CD4-positive, alpha-beta T cell (primary cell): ENCODE measurements around the gene ARID1B. TPM values are rescaled to one million over a fixed set of nuclear protein-coding genes. Genes with fewer than 3 reads are reported as not detected.

Experiments
- ATAC-seq: fragments of 200-7000 bp; cut with Tn5 transposase; one replicate; pipeline ENCODE4 v1.10.0; 2022; ENCODE audit warnings: mild to moderate bottlenecking; ENCODE audit not compliant: poor library complexity
- CTCF ChIA-PET: fragments of 350-600 bp; sonication (Branson Sonifier 250); formaldehyde crosslinking; loops from one replicate; lab custom pipeline; 2021; ENCODE audit warnings: antibody characterized with exemption, inconsistent platforms; lab: Charles Lee
- POLR2A ChIA-PET: fragments of 350-600 bp; sonication (Branson Sonifier 250); formaldehyde crosslinking; loops from one replicate; lab custom pipeline; 2021; ENCODE audit warnings: antibody characterized with exemption, inconsistent platforms; lab: Charles Lee
- DNase-seq, 14 experiments: peaks; one replicate each; pipeline ENCODE4 v3.0.0-alpha.2; 2013 to 2020; ENCODE audit warnings: mixed read lengths in 2 of 14
- H3K27ac ChIP-seq, 2 donors: one replicate each; pipeline versions ENCODE4 v1.5.1 to v1.7.0; 2013; ENCODE audit warnings: low read length in 2 of 2, low read depth in 1 of 2, mild to moderate bottlenecking in 1 of 2
- H3K27me3 ChIP-seq, 2 experiments: 1 replicate in 1 of 2; 2 replicates in 1 of 2; pipeline versions ENCODE4 v1.6.1 to v1.7.0; 2013; ENCODE audit warnings: low read length in 2 of 2, control low read depth in 1 of 2, mild to moderate bottlenecking in 1 of 2, moderate library complexity in 1 of 2; ENCODE audit not compliant: insufficient read depth in 2 of 2, control insufficient read depth in 1 of 2
- H3K36me3 ChIP-seq: one replicate; pipeline ENCODE4 v1.6.1; 2013; ENCODE audit warnings: low read length, control low read depth; ENCODE audit not compliant: insufficient read depth
- H3K4me1 ChIP-seq: one replicate; pipeline ENCODE4 v1.6.1; 2013; ENCODE audit warnings: low read length, control low read depth; ENCODE audit not compliant: insufficient read depth
- H3K4me3 ChIP-seq: one replicate; pipeline ENCODE4 v1.5.1; 2013; ENCODE audit warnings: mild to moderate bottlenecking, low read length, moderate library complexity
- H3K9me3 ChIP-seq, 2 experiments: 1 replicate in 1 of 2; 2 replicates in 1 of 2; pipeline versions ENCODE4 v1.6.1 to v1.7.0; 2013; ENCODE audit warnings: low read length in 2 of 2, mild to moderate bottlenecking in 2 of 2, control low read depth in 1 of 2, moderate library complexity in 1 of 2; ENCODE audit not compliant: control insufficient read depth in 1 of 2, insufficient read depth in 1 of 2
- H3K27ac Mint-ChIP-seq: one replicate; pipeline ENCODE4 v1.8.0; 2020; ENCODE audit warnings: mixed read lengths
- H3K27me3 Mint-ChIP-seq: one replicate; pipeline ENCODE4 v1.8.0; 2021; ENCODE audit warnings: mixed read lengths
- H3K36me3 Mint-ChIP-seq: one replicate; pipeline ENCODE4 v1.8.0; 2021; ENCODE audit warnings: low read depth, mixed read lengths
- H3K4me1 Mint-ChIP-seq: one replicate; pipeline ENCODE4 v1.8.0; 2021; ENCODE audit warnings: low read depth, mixed read lengths
- H3K4me3 Mint-ChIP-seq: one replicate; pipeline ENCODE4 v1.8.0; 2020; ENCODE audit warnings: mild to moderate bottlenecking, mixed read lengths
- H3K9me3 Mint-ChIP-seq: one replicate; pipeline ENCODE4 v1.8.0; 2020; ENCODE audit warnings: mixed read lengths
- CTCF ChIP-seq: fragments of 200-600 bp; IDR thresholded peaks from one replicate; pipeline ENCODE4 v1.8.0; 2022; ENCODE audit warnings: antibody characterized with exemption, mild to moderate bottlenecking
- intact Hi-C, 2 experiments: fragments of 100-400 bp; cut with DNase I in 1 of 2; cut with micrococcal nuclease in 1 of 2; formaldehyde crosslinking; loops; one replicate each; pipeline versions ENCODE4 v1.15.1 to v1.9.0; 2023 to 2025; cut with DNase I, micrococcal nuclease
- total RNA-seq, 174 experiments: library from RNA in 2 of 174; stranded (reverse) in 2 of 174; gene quantifications; one replicate each; pipeline ENCODE4 v1.2.3 and lab custom pipeline; 2021 to 2026

Gene ARID1B
- total RNA-seq, 2 experiments from 2014 or later: 120 to 125 TPM

- Histone ChIP-seq H3K4me3 (no peak overlapping the region), H3K9me3 (peaks cover 0 to 19% of the 10 kb centered on the region in 2 experiments), H3K27me3 (peaks cover 0 to 3% of the 10 kb centered on the region in 2 experiments), H3K36me3 (no peaks in the 10 kb centered on the region), H3K27ac (no peak overlapping the region), H3K4me1 (peaks cover 6% of the 10 kb centered on the region)
- Mint-ChIP-seq H3K4me1 (no peaks in the 10 kb centered on the region), H3K36me3 (no peaks in the 10 kb centered on the region), H3K4me3 (no peak overlapping the region), H3K9me3 (no peaks in the 10 kb centered on the region), H3K27me3 (no peaks in the 10 kb centered on the region), H3K27ac (no peak overlapping the region)
- DNase-seq (no peak), ATAC-seq (no peak)
- intact Hi-C loops: no loop called here
- TF ChIP-seq CTCF: no peak
- POLR2A ChIA-PET: no interaction called here
- CTCF ChIA-PET: interaction anchor here (1.2 kb wide), 1 partner anchor 10 kb away, joined by 4 read pairs; no protein-coding TSS in a partner anchor
These were observed 468.3 kb downstream of the ARID1B start for GRCh38 chr6:157245436-157245835.

GRCh38 chr6:157246048-157246630 is 469.0 kb downstream of the ARID1B start:
- Histone ChIP-seq H3K36me3 (no peaks in the 10 kb centered on the region), H3K4me3 (no peak overlapping the region), H3K4me1 (no peaks in the 10 kb centered on the region), H3K27me3 (peaks cover 0 to 3% of the 10 kb centered on the region in 2 experiments), H3K9me3 (peaks cover 0 to 15% of the 10 kb centered on the region in 2 experiments), H3K27ac (no peak overlapping the region)
- H3K4me3 Mint-ChIP-seq: no peak overlapping the region
- ATAC-seq (no peak), DNase-seq (no peak)
- intact Hi-C loops: no loop called here
- H3K36me3 Mint-ChIP-seq: no peaks in the 10 kb centered on the region
- ChIA-PET CTCF (interaction anchor here (1.2 kb wide), 1 partner anchor 11 kb away, joined by 4 read pairs; no protein-coding TSS in a partner anchor), POLR2A (no interaction called here)
- no peaks in the 10 kb centered on the region for H3K27me3 Mint-ChIP-seq
- no peaks in the 10 kb centered on the region for H3K4me1 Mint-ChIP-seq
- no peak overlapping the region for H3K27ac Mint-ChIP-seq
- no peak for TF ChIP-seq CTCF
- H3K9me3 Mint-ChIP-seq: no peaks in the 10 kb centered on the region

GRCh38 chr6:157246771-157247484 is 469.8 kb downstream of the ARID1B start:
- TF ChIP-seq CTCF: no peak
- Mint-ChIP-seq H3K27me3 (no peaks in the 10 kb centered on the region), H3K27ac (no peak overlapping the region), H3K4me3 (no peak overlapping the region), H3K4me1 (no peaks in the 10 kb centered on the region), H3K36me3 (no peaks in the 10 kb centered on the region), H3K9me3 (no peaks in the 10 kb centered on the region)
- ATAC-seq: no peak
- POLR2A ChIA-PET: no interaction called here
- H3K27ac ChIP-seq: no peak overlapping the region
- no peaks in the 10 kb centered on the region for H3K36me3 ChIP-seq
- CTCF ChIA-PET: no interaction called here
- no peaks in the 10 kb centered on the region for H3K27me3 ChIP-seq
- no peak for DNase-seq
- H3K4me3 ChIP-seq: no peak overlapping the region
- no peaks in the 10 kb centered on the region for H3K4me1 ChIP-seq
- peaks cover 0 to 11% of the 10 kb centered on the region in 2 experiments for H3K9me3 ChIP-seq
- intact Hi-C loops: no loop called here
